ENCODE results near the gene GJC1.
"Not testable (repeated sequence)": the region's sequence is repeated elsewhere in the genome, so short reads cannot be mapped to it uniquely, and the experiment has no call there.

The GJC1 gene

DNA sequence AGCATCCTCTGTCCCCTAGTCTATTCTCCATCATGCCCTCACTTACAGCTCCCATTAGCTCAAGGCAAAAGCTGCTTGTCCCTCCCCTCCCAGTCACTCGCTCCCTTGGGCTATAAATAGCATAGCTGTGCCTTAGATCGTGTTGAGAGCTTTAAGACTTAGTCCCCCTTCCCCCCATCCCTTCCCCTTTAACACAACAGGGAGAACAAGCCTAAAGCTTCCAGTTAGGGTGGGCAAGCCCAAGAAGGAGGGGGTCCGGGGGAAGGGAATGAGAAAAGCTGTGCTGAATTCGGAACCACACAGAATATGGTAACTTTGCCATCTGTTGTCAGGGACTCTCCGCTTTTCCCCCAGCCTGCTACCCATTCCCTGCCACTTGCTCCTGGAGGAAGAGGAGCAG is 12.7 kb upstream of the GJC1 start:
- no peak for DNase-seq

DNA sequence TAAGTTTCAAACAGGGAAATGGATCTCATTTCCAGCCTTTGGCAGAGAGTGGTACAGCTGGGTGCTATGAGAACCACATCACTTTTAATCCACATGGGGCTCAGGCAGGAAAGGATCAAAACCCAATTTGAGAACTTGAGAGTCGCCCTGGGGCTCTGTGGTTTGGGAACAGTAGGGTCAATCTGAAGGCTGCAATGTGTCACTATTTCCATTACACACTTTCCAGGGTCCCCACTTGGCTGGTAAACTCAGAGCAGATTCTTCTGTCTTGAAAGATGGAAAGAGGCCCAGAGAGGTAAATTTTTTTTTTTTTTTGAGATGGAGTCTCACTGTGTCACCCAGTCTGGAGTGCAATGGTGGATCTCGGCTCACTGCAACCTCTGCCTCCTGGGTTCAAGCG is 10.8 kb upstream of the GJC1 start:
- DNase-seq: no peak

DNA sequence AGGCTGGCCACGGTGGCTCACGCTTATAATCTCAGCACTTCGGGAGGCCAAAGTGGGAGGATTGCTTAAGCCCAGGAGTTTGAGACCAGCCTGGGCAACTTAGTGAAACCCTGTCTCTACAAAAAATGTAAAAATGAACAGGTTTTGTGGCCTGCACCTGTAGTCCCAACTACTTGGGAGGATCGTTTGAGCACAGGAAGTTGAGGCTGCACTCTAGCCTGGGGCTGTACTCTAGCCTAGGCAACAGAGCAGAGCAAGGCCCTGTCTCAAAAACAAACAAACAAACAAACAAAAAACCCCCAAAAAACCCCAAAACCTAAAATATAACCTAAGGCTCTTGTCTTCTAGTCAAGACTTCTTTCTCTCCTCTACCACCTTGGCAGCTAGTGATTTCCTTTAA is 10.2 kb upstream of the GJC1 start:
- no peak for DNase-seq

DNA sequence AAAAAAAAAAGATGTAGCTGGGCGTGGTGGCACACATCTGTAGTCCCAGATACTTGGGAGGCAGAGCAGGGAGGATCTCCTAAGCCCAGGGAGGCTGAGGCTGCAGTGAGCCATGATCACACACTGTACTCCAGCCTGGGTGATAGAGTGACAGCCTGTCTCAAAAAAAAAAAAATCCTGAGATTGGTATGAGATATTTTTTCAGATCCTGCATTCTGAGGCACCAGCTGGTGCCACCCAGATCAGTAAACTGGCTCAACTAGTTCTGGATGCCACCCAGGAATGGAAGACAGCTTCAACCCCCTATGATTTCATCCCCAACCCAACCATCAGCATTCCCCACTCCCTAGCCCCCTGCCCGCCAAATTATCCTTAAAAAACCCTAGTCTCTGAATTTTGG is 7.1 kb upstream of the GJC1 start:
- DNase-seq: no peak

DNA sequence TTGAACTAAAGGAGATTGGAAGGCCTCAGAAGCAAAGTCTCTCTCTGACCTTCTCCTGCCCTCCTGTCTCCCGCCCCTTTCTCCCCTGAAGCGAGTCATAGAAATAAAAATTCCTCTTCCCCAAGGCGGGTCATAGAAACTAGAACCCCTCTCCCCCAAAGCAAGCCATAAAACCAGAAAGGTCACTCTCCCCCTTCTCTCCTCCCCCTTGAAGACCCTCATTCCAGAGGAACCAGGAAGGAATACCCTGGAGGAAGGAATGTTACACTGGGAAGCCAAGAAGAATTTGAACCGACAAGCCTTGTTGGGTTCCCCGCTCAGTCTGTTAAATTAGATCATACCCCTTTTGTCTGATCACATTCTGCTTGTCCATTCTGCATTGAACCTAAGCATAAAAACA is 2.7 kb upstream of the GJC1 start:
- DNase-seq: no peak

DNA sequence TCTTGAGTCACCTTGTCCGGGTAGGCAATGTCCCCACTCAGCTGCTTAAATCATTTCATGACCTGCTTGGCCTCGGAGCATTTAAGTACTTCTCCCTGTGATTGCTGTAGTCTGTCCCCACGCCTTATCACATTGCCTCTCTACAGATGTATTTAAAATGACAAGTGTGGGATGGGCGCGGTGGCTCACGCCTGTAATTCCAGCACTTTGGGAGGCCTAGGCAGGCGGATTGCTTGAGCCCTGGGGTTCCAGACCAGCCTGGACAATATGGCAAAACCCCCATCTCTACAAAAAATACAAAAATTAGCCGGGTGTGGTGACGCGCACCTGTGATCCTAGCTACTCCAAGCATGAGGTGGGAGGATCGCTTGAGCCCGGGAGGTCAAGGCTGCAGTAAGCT is 1.3 kb upstream of the GJC1 start:
- DNase-seq: no peak

DNA sequence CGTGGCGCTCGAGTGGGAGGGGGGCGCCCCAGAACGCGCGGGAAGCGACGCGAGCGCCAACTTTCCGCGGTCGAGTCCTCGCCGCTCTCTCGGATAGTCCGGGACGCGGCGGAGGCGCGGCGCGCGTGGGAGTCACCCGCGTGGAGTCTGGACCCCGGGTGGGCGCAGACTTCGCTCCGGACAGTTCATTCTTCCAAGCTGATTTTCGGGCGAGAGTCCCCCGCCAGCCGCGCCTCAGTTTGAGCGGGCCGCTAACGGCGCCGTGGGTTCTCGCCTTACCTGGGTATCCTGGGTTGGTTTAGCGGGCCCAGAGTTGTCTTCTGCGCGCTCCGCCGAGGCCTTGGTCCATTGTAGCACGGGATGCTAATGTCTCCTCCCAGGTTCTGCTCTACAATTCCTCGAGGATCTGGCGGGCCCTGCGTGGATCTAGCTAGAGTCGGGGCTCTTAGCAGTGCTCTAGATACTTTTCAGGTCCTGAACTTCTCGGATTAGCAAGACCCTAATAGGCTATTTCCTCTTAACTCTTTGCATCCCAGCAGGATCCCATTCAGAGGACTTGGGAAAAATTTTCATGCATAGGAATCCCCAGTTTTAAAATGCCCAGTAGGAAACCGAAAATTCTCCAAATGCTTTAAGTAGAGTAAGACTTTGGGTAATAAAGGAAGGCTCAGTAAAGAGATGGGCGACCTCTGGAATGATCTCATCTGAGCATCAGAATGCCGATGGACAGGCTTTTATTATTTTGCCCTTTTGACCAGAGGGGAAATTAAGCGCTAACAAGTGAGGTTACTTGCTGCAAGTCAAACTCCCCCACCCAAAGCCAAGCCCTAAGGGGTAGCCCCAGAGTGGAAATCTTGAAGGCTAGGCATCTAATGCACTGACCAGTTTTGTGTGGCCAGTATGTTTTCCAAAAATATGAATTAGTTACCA is 537 bp upstream of the GJC1 start:
- DNase-seq: peak; percentile 71

DNA sequence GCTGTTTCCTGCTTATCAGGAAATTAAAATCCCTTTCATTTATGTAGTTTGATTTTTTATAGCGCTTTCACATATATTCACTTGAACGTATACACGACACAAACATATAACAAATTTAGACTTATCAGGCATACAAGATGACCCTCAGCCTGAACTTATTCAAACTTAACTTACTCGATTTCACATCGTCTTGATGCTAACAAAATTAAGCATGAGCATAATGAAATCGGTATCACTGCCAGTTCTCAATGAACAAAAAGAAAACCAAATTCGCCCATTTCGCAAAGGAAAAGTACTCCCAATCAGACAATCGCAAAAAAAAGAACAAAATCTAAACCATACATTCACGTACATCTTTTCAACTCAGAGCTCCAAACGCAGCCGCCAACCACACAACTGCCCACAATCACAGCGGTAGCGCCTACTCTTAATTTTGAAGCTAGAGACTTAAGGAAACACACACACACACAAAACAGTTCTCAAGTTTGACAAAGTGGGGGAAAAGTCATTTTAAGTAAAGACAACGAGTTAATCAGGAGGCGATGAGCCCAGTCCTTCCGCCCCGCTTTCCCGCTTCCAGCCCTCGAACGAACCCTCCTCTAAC is 1.1 kb downstream of the GJC1 start:
- peak; percentile 70 for DNase-seq

DNA sequence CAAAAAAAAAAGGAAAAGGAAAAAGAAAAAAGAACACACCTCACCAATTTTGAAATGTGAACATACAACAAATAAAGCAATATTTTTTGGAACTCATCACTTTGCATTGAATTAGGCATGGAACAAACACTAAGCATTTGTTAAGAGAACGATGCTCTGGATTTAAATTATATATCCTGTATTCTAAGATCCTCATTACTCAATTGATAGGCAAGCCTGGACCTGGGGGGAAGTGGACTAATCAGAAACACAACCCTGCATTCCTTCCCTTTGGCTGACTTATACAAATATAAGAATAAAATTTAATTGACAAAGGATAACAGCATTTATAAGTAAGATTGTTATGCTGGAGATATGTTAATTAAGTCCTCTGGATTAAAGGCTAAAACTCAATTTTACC is 2.2 kb downstream of the GJC1 start:
- DNase-seq: no peak

DNA sequence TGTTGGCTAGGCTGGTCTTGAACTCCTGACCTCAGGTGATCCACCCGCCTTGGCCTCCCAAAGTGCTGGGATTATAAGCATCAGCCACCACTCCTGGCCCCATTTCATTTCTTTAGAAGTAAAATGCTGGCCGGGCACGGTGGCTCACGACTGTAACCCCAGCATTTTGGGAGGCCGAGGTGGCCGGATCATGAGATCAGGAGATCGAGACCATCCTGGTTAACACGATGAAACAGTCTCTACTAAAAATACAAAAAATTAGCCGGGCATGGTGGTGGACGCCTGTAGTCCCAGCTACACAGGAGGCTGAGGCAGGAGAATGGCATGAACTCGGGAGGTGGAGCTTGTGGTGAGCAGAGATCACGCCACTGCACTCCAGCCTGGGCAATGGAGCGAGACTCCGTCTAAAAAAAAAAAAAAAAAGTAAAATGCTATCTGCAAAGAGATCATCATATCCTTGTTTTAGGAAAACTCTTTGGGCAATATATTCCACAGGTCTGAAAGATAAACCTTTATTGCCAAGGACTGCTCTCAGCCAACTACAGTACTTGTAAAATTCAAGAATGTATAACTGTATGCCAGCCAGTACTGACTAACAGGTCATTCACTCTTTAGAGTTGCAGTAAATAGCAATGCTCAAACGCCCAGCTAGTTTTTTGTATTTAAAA is 3.8 kb downstream of the GJC1 start:
- no peak for DNase-seq

DNA sequence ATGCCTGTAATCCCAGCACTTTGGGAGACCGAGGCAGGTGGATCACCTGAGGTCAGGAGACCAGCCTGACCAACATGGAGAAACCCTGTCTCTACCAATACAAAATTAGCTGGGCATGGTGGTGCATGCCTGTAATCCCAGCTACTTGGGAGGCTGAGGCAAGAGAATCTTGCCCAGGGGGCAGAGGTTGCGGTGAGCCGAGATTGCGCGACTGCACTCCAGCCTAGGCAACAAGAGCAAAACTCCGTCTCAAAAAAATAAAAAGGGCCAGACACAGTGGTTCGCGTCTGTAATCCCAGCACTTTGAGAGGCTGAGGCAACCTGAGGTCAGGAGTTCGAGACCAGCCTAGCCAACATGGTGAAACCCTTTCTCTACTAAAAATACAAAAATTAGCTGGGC is 4.9 kb downstream of the GJC1 start:
- DNase-seq: not testable (repeated sequence)

DNA sequence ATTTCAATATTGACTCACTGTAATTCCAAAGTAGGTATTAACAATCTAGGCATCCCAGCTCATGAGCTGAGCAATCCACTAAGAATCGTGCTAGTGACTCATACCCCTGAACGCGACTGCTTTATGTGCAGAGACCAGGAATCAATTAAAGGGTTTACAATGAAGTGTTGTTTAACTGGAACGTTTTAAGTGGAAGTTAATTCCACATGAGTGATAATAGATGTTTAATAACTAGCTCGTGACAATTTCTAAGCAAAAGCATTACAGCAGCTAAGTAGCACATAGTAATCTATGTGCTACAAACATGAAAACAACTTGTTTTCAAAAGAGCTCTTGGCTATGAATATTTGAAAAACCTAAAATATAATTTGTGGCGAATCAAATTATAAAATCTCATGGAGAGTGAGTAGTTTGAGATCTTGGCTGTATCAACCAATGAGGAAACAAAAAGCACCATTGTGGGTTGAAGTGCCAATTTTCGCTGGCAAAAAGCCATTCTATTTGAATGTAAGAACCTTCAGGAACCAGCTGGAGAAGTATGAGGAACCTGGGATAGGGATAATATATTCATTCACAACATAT is 9.4 kb downstream of the GJC1 start:
- peak; percentile 98 for DNase-seq

DNA sequence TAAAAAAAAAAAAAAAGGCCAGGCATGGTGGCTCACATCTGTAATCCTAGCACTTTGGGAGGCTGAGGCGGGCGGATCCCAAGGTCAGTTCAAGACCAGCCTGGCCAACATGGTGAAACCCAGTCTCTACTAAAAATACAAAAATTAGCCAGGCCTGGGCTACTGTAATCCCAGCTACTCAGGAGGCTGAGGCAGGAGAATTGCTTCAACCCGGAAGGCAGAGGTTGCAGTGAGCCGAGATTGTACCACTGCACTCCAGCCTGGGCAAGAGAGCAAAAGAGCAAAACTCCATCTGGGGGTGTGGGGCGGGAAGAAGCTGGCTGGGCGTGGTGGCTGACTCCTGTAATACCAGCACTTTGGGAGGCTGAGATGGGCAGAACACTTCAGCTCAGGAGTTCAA is 11.6 kb downstream of the GJC1 start:
- not testable (repeated sequence) for DNase-seq

DNA sequence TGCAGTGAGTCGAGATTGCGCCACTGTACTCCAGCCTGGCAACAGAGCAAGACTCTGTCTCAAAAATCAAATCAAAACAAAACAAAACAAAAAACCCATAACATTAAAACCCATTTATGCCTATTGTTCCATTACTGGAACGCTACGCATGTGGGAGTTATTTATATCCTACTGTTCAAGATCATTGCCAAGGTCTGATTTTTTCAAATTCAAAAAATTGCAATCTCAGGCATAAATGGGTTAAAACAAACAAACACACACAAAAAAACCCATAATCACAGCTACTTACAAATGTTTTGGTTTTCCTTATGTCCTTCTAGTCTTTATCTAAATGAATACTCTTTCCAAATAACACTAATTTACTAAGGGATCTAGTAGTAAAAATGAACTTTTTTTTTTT is 17.8 kb downstream of the GJC1 start:
- DNase-seq: no peak

DNA sequence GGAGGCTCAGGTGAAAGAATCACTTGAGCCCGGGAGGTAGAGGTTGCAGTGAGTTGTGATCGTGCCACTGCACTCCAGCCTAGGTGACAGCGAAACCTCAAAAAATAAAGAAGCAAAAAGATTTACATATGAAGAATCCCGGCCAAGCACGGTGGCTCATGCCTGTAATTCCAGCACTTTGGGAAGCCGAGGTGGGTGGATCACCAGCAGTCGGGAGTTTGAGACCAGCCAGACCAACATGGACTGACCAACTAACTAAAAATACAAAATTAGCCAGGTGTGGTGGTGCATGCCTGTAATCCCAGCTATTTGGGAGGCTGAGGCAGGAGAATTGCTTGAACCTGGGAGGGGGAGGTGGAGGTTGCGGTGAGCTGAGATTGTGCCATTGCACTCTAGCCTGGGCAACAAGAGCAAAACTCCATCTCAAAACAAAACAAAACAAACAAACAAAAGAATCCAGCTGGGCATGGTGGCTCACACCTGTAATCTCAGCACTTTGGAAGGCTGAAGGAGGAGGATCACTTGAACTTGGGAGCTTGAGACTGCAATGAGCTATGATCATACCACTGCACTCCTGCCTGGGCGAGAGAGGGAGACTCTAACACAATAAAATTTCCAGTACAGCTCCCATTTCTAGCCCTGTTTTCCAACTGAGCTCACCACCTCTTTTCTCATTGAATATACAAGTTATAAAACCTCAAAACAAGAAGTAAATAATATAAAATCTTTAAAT is 21.3 kb downstream of the GJC1 start:
- peak; percentile 67 for DNase-seq

DNA sequence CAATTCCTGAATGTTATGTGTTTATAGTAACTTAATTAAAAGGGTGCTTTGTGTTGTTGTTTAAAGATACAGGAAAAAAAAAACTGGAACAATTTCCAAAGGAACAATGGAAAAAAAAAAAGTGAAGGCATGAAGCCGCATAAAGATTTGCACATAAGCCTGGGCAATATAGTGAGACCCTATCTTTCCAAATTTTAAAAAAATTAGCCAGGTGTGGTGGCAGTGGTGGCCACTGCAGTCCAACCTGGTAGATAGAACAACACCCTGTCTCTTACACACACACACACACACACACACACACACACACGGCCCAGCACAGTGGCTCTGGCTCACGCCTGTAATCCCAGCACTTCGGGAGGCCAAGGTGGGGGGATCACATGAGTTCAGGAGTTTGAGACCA is 21.9 kb downstream of the GJC1 start:
- no peak for DNase-seq

DNA sequence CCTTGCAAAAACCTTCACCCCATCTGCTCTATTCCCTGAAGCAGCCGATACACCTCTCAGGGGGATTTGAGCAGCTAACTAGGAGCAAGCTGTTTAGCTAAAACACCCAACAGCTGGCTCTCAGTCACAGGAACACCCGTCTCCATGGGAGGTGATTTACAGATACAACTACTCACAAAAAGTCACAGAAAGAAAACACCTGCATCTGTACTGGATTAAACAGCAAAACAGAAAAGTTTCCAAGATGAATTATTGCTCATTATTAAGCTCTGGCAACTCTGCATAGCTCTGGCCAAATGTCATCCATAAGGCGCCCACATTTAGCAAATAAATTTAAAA is 22.3 kb downstream of the GJC1 start:
- DNase-seq: peak; percentile 98

DNA sequence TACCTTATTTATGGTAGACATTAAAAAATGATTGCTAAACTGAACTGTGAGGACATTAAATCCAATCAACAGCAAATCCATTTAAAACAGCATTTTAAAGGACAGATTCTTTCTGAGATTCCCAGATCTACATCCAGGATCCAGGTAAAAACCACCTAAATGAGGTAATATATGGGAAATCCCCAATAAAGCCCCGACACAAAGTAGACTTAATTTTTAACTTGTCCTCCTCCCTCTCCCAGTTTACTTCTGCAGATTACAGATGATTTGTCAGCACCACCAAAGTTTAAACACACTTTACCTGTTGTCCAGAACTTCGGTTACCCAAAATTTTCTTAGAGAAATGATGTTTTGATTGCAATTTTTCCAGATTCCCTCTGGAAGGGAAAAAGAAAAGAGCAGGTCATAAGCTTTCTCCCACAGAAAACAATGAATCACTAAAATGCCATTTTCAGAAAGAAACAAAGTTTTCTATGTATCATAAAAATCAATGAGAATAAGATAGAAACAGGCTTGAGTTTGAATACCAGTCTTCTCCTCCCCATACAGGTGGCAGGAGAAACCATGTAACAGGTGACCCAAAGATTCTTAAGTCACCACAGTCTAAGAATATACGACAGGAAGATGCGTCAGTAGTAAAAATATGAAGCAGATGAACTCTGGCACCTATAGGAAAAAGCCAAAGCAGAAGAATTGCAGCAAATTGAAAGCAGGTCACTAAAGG is 22.8 kb downstream of the GJC1 start:
- no peak for DNase-seq

DNA sequence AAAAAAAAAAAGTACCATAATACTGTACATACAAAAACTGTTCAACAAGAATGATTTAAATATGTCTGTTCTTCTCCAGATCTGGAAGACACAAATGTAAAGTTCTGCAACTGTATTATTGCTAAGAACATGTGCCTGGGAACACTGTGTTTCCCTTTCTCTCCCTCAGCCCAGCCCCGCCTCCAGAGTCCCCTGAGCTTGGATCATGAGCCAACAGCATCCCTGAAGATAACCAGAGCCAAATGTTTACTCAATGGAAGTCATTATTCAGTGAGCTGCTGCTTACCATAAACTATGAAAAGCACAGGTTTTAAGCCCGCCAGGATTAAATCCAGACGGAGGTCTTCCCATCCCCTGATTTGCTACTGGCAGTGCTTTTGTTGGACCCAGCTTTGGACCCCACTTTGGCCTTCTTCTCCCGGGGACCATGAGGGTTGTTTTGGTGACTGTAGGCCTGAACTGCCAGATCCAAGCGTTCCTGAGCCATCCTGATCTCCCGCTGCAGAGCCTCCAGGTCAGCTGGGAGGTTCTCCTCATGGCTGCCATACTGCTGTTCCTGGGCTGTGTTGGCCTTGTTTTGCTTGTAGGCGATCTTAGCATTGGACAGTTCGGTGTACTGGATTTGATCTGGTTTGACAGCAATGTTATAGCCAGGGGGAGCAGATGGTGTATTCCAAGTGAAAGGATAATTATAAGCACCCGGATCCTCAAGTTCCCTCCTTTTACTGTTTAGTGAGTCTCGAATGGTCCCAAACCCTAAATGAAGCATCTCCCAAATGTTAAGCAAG is 25.6 kb downstream of the GJC1 start:
- DNase-seq: peak; percentile 16

DNA sequence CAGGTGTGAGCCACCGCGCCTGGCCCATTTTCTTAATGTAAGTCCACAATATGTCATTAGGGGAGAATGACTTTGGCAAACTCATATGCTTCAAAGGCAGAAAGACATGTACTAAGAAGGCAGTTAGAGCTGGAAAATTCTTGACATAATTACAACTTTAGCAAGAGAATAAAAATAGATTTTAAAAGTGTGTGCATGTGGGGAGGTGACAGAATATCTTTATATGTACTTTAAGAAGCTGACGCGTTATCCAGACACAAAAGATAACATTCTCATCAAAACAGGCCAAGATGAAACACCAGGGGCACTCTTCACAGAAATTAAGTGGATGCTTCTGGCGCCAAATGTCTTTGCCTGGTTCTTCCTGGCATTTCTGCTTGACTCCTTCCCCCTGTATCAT is 28.2 kb downstream of the GJC1 start:
- no peak for DNase-seq

DNA sequence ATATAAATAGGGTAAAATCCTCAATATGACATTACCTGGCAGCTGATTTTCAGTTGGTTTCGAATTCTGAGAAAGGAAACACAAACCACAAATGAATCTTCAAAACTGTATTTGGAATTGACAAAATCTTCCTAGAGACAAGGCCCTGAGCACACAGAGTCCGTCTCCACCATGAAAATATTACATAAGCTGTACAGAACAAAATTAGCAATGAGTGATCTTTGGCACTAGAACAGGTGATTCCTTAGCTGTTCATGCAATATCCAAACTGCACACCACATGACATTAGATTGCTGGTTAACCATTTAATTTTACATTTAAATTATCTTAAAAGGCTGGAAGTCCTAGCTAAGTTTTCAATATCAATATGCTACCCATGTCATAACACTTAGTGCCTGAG is 31.7 kb downstream of the GJC1 start:
- no peak for DNase-seq

DNA sequence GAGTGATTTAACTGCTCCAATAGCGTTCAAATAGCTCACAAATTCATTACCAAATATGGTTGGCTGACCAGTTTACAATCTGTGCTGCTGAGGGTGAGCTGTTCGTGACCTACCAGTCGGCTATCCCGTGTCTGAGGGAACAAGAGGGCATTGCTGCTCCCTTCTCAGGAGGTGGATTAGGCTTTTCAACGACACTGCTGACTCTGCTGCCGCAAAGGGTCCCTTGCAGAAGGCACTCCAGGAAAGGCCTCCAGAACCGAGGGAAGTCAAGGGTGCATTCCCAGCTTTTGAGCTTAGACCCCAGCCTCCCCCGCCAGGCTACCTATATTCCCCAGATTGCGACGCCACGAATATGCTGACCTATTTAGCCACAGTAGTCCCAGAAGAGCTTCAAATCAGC is 32.3 kb downstream of the GJC1 start:
- no peak for DNase-seq

Data from NCI-H69 (cell line).